Measurements from ENCODE around the gene PRKCSH.
A peak's percentile ranks its signal among the peaks of the same experiment; 100 is the strongest.
"Not testable (repeated sequence)": the region's sequence is repeated elsewhere in the genome, so short reads cannot be mapped to it uniquely, and the experiment has no call there.

Gene PRKCSH

GRCh38 chr19:11435057-11435832 lies at the start of gene PRKCSH, which contains the start of gene ODAD3:
TSS of gene PRKCSH (plus strand) at chr19:11435635. CDS start at chr19:11436118, 483 bp downstream.
TSS of gene ODAD3 (minus strand) at chr19:11435121. CDS start at chr19:11435016, 105 bp downstream.
- peak; percentile 99 to 100 for DNase-seq

GRCh38 chr19:11387162-11388034 lies 48.0 kb upstream of the PRKCSH start:
- DNase-seq, result no peak

- no peak for DNase-seq
These were observed 45.1 kb upstream of the PRKCSH start for GRCh38 chr19:11390359-11390758.

GRCh38 chr19:11390933-11391680 lies 44.3 kb upstream of the PRKCSH start:
- no peak for DNase-seq

GRCh38 chr19:11397089-11397610 lies 38.3 kb upstream of the PRKCSH start:
- DNase-seq, result no peak

- no peak for DNase-seq
These were observed 35.8 kb upstream of the PRKCSH start for GRCh38 chr19:11399667-11400066.

GRCh38 chr19:11400798-11401197 lies 34.6 kb upstream of the PRKCSH start:
- DNase-seq, result no peak

GRCh38 chr19:11401808-11402543 lies 33.5 kb upstream of the PRKCSH start:
- DNase-seq, result no peak

- no peak for DNase-seq
These were observed 30.7 kb upstream of the PRKCSH start for GRCh38 chr19:11404588-11405222.

- DNase-seq, result peak; percentile 51 to 53
These were observed 29.4 kb upstream of the PRKCSH start for GRCh38 chr19:11405846-11406643.

- DNase-seq, result not testable (repeated sequence)
These were observed 28.7 kb upstream of the PRKCSH start for GRCh38 chr19:11406703-11407236.

- DNase-seq, result no peak
These were observed 26.8 kb upstream of the PRKCSH start for GRCh38 chr19:11408591-11408990.

GRCh38 chr19:11410682-11411081 lies 24.8 kb upstream of the PRKCSH start:
- no peak for DNase-seq

- DNase-seq, result no peak
These were observed 20.9 kb upstream of the PRKCSH start for GRCh38 chr19:11414544-11414943.

- DNase-seq, result no peak
These were observed 18.9 kb upstream of the PRKCSH start for GRCh38 chr19:11416346-11417052.

- DNase-seq, result no peak
These were observed 17.3 kb upstream of the PRKCSH start for GRCh38 chr19:11418094-11418548.

- no peak for DNase-seq
These were observed 16.6 kb upstream of the PRKCSH start, which contains the start of gene RGL3 for GRCh38 chr19:11418549-11419506. TSS of gene RGL3 (minus strand) at chr19:11419314. CDS start at chr19:11419278, 36 bp downstream.
